ENCODE results near the gene MSLN. TPM values are rescaled to one million over a fixed set of nuclear protein-coding genes. Genes with fewer than 3 reads are reported as not detected.

MSLN gene
- total and polyA plus RNA-seq, 7 donors: 0.03 to 0.17 (median 0.09) TPM; not detected in 3

GRCh38 chr16:795580-796229, 35.2 kb downstream of the MSLN start:
- Histone ChIP-seq H3K4me1 (no peaks in the 10 kb centered on the region), H3K27ac (no peak overlapping the region), H3K27me3 (ENCODE audit: insufficient read depth in 3 of 3, low read length in 2 of 3) (peaks cover 0 to 25% (median 6%) of the 10 kb centered on the region in 3 donors), H3K4me3 (no peak overlapping the region), H3K36me3 (ENCODE audit: insufficient read depth in 1 of 2, low read depth in 1 of 2) (no peaks in the 10 kb centered on the region), H3K9me3 (no peaks in the 10 kb centered on the region)
- no peak for TF ChIP-seq CTCF (IDR thresholded peaks at IDR 0.05)
- ATAC-seq (no peak), DNase-seq (peak in 1 of 2 donors; percentile 44)
- intact Hi-C loops (cut with DNase I): no loop called here
- WGBS, 3 donors: 81 to 84% (median 84%) methylated on average over 29 to 31 of the region's 33 CpGs

GRCh38 chr16:796296-797119, 36.0 kb downstream of the MSLN start:
- Histone ChIP-seq H3K27ac (no peak overlapping the region), H3K36me3 (ENCODE audit: insufficient read depth in 1 of 2, low read depth in 1 of 2) (no peaks in the 10 kb centered on the region), H3K9me3 (no peaks in the 10 kb centered on the region), H3K27me3 (ENCODE audit: insufficient read depth in 3 of 3, low read length in 2 of 3) (peaks cover 0 to 33% (median 12%) of the 10 kb centered on the region in 3 donors), H3K4me3 (no peak overlapping the region), H3K4me1 (no peaks in the 10 kb centered on the region)
- DNase-seq (peak in 1 of 2 donors; percentile 46), ATAC-seq (no peak)
- TF ChIP-seq CTCF (IDR thresholded peaks at IDR 0.05): no peak
- intact Hi-C loops (cut with DNase I): no loop called here
- WGBS, 3 donors: 93 to 95% (median 94%) methylated on average over 37 to 38 of the region's 38 CpGs

- no peak for TF ChIP-seq CTCF (IDR thresholded peaks at IDR 0.05)
- ATAC-seq: no peak
Observed at GRCh38 chr16:797120-797420, 36.5 kb downstream of the MSLN start.

GRCh38 chr16:797686-798085, 37.2 kb downstream of the MSLN start:
- ATAC-seq: no peak
- Histone ChIP-seq H3K27me3 (ENCODE audit: insufficient read depth in 3 of 3, low read length in 2 of 3) (peaks cover 0 to 45% (median 23%) of the 10 kb centered on the region in 3 donors), H3K27ac (no peak overlapping the region)

More at GRCh38 chr16:797120-797420, 36.5 kb downstream of the MSLN start:
- intact Hi-C loops (cut with DNase I): no loop called here
- no peak overlapping the region for H3K4me3 ChIP-seq
- no peaks in the 10 kb centered on the region for H3K9me3 ChIP-seq
- H3K4me1 ChIP-seq: no peaks in the 10 kb centered on the region
- H3K27ac ChIP-seq: no peak overlapping the region
- no peak for DNase-seq
- peaks cover 0 to 39% (median 17%) of the 10 kb centered on the region in 3 donors for H3K27me3 ChIP-seq (ENCODE audit: insufficient read depth in 3 of 3, low read length in 2 of 3)
- WGBS, 3 donors: 88 to 100% (median 96%) methylated on average over 1 to 2 of the region's 2 CpGs
- H3K36me3 ChIP-seq (ENCODE audit: insufficient read depth in 1 of 2, low read depth in 1 of 2): no peaks in the 10 kb centered on the region

More at GRCh38 chr16:797686-798085, 37.2 kb downstream of the MSLN start:
- intact Hi-C loops (cut with DNase I): no loop called here
- Histone ChIP-seq H3K36me3 (ENCODE audit: insufficient read depth in 1 of 2, low read depth in 1 of 2) (no peaks in the 10 kb centered on the region), H3K9me3 (no peaks in the 10 kb centered on the region), H3K4me1 (no peaks in the 10 kb centered on the region), H3K4me3 (no peak overlapping the region)
- no peak for DNase-seq
- WGBS, 3 donors: 93 to 94% (median 93%) methylated on average over 22 of the region's 22 CpGs
- no peak for TF ChIP-seq CTCF (IDR thresholded peaks at IDR 0.05)
